Body of pancreas (tissue), 4 donors: ENCODE measurements around the gene TRIM44.

ENCODE experiments used
- POLR2A ChIP-seq, 3 donors: fragments of 450-650 bp; IDR thresholded peaks; one replicate each; pipeline ENCODE4 v1.6.1; 2016; ENCODE audit warnings: antibody characterized with exemption in 3 of 3, mild to moderate bottlenecking in 2 of 3
- TF ChIP-seq, protein P1 (sequence below), 7 experiments: fragments of 450-650 bp in 4 of 7; fragments of 200-600 bp in 3 of 7; sonication (generic) in 3 of 7; IDR thresholded peaks; one replicate each; pipeline ENCODE4 v1.5.1; 2016 to 2019; ENCODE audit warnings: antibody characterized with exemption in 7 of 7

GRCh38 chr11:35667257-35667656 lies 4.7 kb downstream of the TRIM44 start:
- TF ChIP-seq, protein P1, sequence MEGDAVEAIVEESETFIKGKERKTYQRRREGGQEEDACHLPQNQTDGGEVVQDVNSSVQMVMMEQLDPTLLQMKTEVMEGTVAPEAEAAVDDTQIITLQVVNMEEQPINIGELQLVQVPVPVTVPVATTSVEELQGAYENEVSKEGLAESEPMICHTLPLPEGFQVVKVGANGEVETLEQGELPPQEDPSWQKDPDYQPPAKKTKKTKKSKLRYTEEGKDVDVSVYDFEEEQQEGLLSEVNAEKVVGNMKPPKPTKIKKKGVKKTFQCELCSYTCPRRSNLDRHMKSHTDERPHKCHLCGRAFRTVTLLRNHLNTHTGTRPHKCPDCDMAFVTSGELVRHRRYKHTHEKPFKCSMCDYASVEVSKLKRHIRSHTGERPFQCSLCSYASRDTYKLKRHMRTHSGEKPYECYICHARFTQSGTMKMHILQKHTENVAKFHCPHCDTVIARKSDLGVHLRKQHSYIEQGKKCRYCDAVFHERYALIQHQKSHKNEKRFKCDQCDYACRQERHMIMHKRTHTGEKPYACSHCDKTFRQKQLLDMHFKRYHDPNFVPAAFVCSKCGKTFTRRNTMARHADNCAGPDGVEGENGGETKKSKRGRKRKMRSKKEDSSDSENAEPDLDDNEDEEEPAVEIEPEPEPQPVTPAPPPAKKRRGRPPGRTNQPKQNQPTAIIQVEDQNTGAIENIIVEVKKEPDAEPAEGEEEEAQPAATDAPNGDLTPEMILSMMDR (IDR thresholded peaks at IDR 0.05), result no peak
- TF ChIP-seq POLR2A (IDR thresholded peaks at IDR 0.05), result no peak
